ENCODE measurements around the gene LGALS16.
"Not testable (repeated sequence)": the region's sequence is repeated elsewhere in the genome, so short reads cannot be mapped to it uniquely, and the experiment has no call there.

LGALS16 gene

DNA sequence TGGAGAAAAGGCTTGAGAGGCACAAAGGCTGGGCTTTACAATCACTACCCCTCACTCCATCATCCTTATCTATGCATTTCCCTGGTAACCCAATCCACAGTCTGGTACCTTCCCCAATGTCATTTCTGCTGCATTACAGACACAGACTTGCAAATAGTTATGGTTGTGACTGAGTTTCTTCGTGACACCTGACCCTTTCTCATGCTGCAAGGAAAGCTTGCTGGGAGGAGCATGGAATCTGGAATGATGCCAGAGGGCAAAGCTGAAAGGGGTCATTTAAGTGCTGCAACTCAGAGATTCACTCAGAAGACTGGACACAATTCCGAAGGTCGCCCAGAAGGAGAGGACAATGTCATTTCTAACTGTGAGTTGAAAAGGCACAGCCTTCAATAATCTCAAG lies at the start of gene LGALS16:
TSS of gene LGALS16 (plus strand) at position 301 of the 400 bp plus-strand sequence. CDS start at position 350, 49 bp downstream.
- no peak for DNase-seq (ENCODE audit: low read depth)

DNA sequence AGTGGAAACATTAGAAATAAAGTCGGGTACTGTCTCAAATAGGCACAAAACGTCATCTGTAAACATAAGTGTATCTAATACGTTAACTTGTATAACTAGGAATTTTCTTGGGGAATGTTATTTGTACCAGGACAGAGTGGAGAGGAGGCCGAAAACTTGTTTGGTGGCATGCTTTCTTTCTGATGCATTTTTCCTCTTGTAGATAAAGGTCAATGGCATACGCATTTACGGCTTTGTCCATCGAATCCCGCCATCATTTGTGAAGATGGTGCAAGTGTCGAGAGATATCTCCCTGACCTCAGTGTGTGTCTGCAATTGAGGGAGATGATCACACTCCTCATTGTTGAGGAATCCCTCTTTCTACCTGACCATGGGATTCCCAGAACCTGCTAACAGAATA lies 48.7 kb upstream of the LGALS16 start:
- DNase-seq (ENCODE audit: low read depth), result no peak

- no peak for DNase-seq (ENCODE audit: low read depth)
These were observed 48.2 kb upstream of the LGALS16 start for GRCh38 chr19:39607561-39607960.

GRCh38 chr19:39613597-39613996 lies 42.1 kb upstream of the LGALS16 start:
- no peak for DNase-seq (ENCODE audit: low read depth)

DNA sequence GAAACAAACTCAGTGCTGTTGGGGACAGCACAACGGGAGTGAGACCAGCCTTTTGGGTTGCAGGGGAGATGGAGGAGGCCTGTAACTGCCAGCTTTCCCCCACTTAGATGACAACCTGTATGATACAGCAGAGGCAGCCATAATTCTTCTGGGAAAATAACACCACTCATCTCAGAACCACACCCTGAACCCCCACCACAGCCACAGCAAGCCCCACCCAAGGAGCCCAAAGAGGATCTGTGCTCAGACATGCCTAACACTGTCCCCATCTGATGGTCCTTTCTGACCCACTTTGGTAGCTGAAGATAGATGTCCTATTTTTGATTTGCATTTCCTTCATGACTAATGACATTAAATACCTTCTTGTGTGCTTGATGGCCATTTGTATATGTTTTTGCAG lies 38.0 kb upstream of the LGALS16 start:
- no peak for DNase-seq (ENCODE audit: low read depth)

DNA sequence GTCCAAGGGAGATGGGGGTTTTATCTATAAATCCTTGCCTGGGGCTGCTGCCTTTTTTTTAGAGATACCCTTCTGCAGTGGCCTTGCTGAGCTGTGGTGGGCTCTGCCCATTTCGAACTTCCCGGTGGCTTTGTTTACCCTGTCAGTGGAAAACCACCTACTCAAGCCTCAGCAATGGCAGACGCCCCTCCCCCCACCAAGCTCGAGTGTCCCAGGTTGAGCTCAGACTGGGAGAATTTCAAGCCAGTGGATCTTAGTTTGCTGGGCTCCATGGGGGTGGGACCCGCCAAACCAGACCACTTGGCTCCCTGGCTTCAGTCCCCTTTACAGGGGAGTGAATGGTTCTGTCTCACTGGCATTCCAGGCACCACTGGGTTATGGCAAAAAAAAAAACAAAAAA lies 31.8 kb upstream of the LGALS16 start:
- no peak for DNase-seq (ENCODE audit: low read depth)

DNA sequence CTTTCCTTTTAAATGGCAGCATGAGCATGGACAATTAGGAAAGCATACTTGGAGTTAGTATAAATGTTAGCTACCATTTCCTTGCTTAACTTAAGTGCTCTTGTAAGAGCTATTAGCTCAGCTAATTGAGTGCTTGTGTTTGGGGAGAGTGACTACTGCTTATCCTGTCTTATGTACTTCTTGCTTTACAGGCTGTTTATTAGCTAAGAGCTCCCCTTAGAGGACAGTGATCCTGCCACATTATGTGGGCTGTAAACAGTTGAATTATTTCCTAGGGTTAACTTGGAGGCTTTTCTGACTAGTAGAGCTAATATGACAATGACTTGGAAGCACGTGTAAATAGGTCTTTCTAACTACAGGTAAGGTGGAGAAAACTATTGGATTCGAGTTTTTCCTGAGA lies 28.1 kb upstream of the LGALS16 start:
- not testable (repeated sequence) for DNase-seq (ENCODE audit: low read depth)

DNA sequence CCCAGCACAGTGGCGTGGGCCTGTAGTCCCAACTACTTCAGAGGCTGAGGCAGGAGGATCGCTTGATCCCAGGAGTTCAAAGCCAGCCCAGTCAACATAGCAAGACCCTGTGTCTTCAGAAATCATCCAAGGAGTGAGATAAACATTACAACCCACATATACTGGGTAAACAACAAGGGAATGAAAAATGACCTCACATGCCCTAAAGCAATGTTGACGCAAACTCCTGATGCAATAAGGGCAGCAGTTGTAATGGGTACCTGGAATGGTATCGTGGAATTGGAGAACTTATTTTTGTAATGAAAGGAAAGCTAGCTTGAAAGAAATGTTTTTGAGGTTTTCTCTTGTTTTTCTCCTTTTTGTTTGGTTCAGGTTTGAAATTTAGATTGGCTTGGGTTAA lies 24.5 kb upstream of the LGALS16 start:
- no peak for DNase-seq (ENCODE audit: low read depth)

GRCh38 chr19:39631626-39632025 lies 24.1 kb upstream of the LGALS16 start:
- no peak for DNase-seq (ENCODE audit: low read depth)

- no peak for DNase-seq (ENCODE audit: low read depth)
These were observed 17.8 kb upstream of the LGALS16 start for GRCh38 chr19:39637891-39638290.

- no peak for DNase-seq (ENCODE audit: low read depth)
These were observed 13.9 kb upstream of the LGALS16 start for GRCh38 chr19:39641773-39642172.

DNA sequence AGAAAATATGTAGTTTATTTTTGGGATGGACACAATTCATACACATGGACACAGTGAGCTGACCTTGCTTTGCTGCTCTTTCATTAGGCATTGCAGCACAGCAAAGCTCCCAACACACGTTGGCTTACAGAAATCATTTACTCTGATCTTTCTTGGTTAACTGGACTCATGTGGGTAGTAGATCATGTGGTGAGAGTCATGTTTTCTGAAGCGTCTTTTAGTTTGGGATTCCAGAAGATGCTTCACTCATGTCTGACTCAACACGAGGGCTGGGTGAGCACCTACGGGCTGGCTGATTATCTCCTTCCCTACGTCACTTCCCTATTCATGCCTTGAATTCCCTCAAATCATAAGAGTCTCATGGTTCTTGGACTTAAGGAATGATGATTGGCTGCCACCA lies 12.1 kb upstream of the LGALS16 start:
- DNase-seq (ENCODE audit: low read depth), result no peak

GRCh38 chr19:39645800-39646411 lies 9.8 kb upstream of the LGALS16 start:
- DNase-seq (ENCODE audit: low read depth), result peak; percentile 5

DNA sequence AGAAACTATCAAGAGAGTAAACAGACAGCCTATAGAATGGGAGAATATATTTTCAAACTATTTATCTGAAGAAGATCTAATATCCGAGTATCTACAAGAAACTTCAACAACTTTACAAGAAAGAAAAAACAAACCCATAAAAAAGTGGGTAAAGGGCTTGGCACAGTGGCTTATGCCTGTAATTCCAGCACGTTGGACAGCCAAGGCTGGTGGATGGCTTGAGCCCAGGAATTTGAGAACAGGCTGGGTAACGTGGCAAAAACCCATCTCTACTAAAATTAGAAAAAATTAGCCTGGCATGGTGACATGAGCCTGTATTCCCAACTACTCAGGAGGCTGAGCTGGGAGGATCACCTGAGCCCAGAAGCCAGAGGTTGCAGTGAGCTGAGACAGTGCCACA lies 7.8 kb upstream of the LGALS16 start:
- DNase-seq (ENCODE audit: low read depth), result no peak

DNA sequence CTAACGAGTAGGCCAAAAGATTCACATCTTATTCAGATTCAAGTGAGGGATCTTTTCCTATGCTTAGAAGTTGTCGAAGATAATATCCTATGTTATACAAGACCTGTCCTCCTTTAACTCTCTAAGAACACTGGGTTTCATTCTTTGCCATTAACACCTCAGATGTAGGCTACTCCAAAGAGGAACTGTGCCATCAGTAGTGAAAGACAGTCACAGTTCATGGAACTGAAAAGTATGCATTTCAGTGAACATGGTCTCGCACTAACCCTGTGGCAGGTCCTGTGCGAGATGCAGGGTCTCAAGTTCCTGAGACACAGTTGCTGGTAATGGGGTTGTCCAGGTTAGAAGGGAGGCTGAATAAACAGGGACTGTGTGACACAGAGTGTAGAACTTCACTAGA lies 4.1 kb downstream of the LGALS16 start:
- DNase-seq (ENCODE audit: low read depth), result no peak

DNA sequence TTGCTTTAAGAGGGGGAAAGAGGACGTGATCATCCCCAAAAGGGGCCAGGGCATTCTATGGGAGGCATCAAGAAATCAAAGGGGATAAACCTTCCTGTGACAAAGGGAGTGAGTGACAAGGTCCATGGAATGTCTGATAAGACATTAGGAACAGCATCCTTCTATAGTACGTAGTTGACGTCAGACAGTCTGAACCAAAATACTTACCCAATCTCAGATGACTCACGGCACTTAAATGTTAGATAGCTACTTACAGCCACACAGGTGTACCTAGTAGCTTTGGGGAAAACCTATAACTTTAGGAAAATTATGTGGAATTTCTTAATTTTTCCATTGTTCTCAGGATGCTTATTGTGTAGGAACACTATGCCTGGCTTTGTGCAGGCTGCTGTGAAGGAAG lies 4.9 kb downstream of the LGALS16 start:
- DNase-seq (ENCODE audit: low read depth), result no peak

GRCh38 chr19:39661565-39661964 lies 5.9 kb downstream of the LGALS16 start:
- no peak for DNase-seq (ENCODE audit: low read depth)

- not testable (repeated sequence) for DNase-seq (ENCODE audit: low read depth)
These were observed 14.1 kb downstream of the LGALS16 start for GRCh38 chr19:39669860-39670259.

DNA sequence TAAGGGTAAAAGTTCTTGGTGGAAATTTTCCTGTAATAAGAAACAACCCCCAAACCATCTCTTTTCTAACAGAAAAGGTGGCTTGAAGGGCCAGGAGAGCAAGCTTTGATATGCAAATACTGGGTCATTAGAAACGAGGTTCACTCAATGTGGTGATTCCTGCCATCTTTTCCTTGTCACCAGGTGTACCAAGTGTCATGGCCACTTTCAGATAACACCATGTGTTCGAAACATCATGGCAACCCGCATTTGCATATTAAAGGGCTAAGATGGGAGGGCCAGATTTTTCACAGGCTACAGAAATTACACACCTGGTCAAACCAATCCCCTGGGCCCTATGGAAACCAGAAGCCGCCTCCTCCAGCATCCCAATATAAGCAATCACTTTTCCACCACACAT lies 15.3 kb downstream of the LGALS16 start:
- DNase-seq (ENCODE audit: low read depth), result no peak

DNA sequence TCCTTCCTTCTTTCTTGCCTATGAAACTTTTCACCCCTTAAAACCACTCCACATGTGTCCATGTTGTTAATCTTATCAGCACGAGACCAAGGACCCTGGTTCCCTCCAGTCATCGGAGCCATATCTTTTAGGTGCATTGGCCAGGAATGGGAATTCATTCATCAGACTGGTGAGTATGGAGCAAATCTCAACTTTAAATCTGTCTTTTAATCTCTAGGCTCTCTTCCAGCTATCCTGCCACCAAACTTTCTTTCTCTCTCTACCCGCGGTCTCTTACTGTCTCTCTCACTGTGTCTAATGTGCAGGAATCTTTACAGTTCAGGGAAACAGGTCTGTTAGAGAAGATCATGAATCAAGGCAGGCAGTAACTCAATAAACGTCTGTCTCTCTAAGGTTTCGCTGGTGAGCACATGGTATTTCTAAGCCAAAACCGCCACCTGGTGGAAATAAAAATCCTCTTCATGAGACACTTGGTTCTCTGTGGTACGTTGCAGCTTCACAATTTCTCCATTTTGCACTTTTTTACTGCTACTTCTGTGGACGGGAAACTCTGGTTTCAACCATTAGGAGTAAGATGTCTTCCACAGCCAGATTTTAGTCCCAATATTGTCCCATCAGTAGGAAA lies 16.1 kb downstream of the LGALS16 start:
- DNase-seq (ENCODE audit: low read depth), result peak; percentile 2

GRCh38 chr19:39672473-39672872 lies 16.8 kb downstream of the LGALS16 start:
- DNase-seq (ENCODE audit: low read depth), result no peak

DNA sequence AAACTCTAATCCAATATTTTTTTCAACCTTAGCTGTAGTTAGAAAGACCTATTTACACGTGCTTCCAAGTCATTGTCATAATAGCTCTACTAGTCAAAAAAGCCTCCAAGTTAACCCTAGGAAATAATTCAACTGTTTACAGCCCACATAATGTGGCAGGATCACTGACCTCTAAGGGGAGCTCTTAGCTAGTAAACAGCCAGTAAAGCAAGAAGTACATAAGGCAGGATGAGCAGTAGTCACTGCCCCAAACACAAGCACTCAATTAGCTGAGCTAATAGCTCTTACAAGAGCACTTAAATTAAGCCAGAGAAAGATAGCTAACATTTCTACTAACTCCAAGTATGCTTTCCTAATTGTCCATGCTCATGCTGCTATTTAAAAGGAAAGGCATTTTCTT lies 18.1 kb downstream of the LGALS16 start:
- DNase-seq (ENCODE audit: low read depth), result not testable (repeated sequence)

DNA sequence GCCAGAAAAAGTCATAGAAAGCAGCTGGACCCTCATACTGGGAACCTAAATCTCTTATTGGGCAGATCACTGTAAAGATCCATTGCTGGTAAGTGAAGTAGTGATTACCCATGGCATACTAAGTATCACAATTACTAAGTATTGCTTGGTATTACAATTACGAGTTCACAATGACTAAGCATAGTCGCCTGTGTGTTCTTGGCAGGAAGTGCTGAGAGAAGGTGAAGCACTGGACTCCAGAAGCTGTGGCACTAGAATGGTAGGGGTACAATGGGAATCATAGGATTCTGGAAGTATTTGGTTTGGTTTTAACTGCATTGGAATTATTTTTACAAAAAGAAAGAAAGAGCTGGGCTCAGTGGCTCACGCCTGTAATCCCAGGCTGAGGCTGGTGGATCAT lies 20.3 kb downstream of the LGALS16 start:
- DNase-seq (ENCODE audit: low read depth), result no peak
